Osteoblast (primary cell): ENCODE data around the gene SCCPDH. TPM values are rescaled to one million over a fixed set of nuclear protein-coding genes. Genes with fewer than 3 reads are reported as not detected.

Source experiments
- DNase-seq: peaks from one replicate; pipeline ENCODE4 v3.0.0; 2011; ENCODE audit warnings: low spot score, mixed read lengths; ENCODE audit not compliant: insufficient read length; ENCODE audit errors: missing footprints
- H2AFZ ChIP-seq: 2 replicates; pipeline ENCODE4 v1.6.0; 2011; ENCODE audit warnings: mild to moderate bottlenecking, low read length
- H3K27ac ChIP-seq: 2 replicates; pipeline ENCODE4 v1.5.1; 2011; ENCODE audit warnings: mild to moderate bottlenecking, low read depth, low read length, moderate library complexity
- H3K27me3 ChIP-seq: 2 replicates; pipeline ENCODE4 v1.6.0; 2012; ENCODE audit warnings: mild to moderate bottlenecking, control low read depth, inconsistent platforms, low read length, moderate library complexity; ENCODE audit not compliant: insufficient read depth
- H3K36me3 ChIP-seq: 2 replicates; pipeline ENCODE4 v1.5.1; 2011; ENCODE audit warnings: mild to moderate bottlenecking, low read length, control low read depth, moderate library complexity; ENCODE audit not compliant: insufficient read depth
- H3K4me1 ChIP-seq: 2 replicates; pipeline ENCODE4 v1.5.1; 2011; ENCODE audit warnings: mild to moderate bottlenecking, low read length, control low read depth, moderate library complexity; ENCODE audit not compliant: insufficient read depth
- H3K4me2 ChIP-seq: 2 replicates; pipeline ENCODE4 v1.6.0; 2011; ENCODE audit warnings: mild to moderate bottlenecking, low read length; ENCODE audit not compliant: insufficient read depth
- H3K4me3 ChIP-seq: fragments of 200-600 bp; sonication (generic); 3 replicates; pipeline ENCODE4 v1.5.1; 2012; ENCODE audit warnings: mild to moderate bottlenecking, low read length, inconsistent platforms; ENCODE audit not compliant: insufficient read depth
- H3K79me2 ChIP-seq: 2 replicates; pipeline ENCODE4 v1.6.0; 2012; ENCODE audit warnings: mild to moderate bottlenecking, low read length, control low read depth, inconsistent platforms; ENCODE audit not compliant: insufficient read depth
- H3K9me3 ChIP-seq: 2 replicates; pipeline ENCODE4 v1.5.1; 2011; ENCODE audit warnings: low read depth, low read length, control low read depth
- H4K20me1 ChIP-seq: 2 replicates; pipeline ENCODE4 v1.6.0; 2012; ENCODE audit warnings: mild to moderate bottlenecking, low read length, control low read depth; ENCODE audit not compliant: insufficient read depth
- total RNA-seq: library from RNA; depleted of rRNA; stranded (reverse); fragments of >200 nt; gene quantifications from 2 replicates; pipeline ENCODE4 v1.2.3, GENCODE V29; 2012
- TF ChIP-seq, protein P1 (sequence below): IDR thresholded peaks from 2 replicates; pipeline ENCODE4 v1.5.1; 2011; ENCODE audit warnings: mild to moderate bottlenecking, low read depth, low read length, moderate library complexity; ENCODE audit errors: extremely low read depth

The SCCPDH gene
- 49.9 and 56.3 TPM in 2 replicates for total RNA-seq

DNA sequence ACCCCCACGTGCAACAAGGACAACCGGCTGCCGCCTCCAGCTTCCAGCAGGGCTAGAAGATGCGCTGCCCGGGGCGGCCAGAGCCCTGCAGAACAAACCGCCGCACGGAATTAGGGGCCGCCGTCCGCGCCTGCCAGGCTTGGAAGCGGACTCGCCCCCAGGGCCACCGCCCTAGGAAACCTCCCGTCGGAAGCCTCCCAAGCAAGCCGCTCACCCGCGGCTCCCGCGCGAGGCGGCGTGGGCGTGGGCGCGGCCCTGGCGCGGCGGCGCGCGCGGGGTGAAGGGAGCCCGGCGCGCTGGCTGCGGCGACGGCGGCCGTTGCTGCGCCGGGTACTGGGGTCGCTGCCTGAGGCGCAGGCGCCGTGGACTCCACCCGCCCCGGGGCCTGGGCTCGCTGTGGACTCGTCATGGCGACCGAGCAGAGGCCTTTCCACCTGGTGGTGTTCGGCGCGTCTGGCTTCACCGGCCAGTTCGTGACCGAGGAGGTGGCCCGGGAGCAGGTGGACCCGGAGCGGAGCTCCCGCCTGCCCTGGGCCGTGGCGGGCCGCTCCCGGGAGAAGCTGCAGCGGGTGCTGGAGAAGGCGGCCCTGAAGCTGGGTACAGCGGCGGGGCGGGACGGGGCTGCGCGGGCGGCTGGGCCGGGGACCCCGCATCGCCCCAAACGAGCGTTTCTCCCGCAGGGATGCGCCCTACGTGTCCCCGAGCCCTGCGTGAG, at the start of gene SCCPDH:
Gene SCCPDH, plus strand, starts transcription at position 394 of the 715 bp plus-strand sequence. Its CDS starts 14 bp downstream, at position 408.
- TF ChIP-seq, protein P1, sequence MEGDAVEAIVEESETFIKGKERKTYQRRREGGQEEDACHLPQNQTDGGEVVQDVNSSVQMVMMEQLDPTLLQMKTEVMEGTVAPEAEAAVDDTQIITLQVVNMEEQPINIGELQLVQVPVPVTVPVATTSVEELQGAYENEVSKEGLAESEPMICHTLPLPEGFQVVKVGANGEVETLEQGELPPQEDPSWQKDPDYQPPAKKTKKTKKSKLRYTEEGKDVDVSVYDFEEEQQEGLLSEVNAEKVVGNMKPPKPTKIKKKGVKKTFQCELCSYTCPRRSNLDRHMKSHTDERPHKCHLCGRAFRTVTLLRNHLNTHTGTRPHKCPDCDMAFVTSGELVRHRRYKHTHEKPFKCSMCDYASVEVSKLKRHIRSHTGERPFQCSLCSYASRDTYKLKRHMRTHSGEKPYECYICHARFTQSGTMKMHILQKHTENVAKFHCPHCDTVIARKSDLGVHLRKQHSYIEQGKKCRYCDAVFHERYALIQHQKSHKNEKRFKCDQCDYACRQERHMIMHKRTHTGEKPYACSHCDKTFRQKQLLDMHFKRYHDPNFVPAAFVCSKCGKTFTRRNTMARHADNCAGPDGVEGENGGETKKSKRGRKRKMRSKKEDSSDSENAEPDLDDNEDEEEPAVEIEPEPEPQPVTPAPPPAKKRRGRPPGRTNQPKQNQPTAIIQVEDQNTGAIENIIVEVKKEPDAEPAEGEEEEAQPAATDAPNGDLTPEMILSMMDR, result no peak
- H3K4me2 ChIP-seq, result peak within 1 kb of the TSS; percentile 90
- H3K27ac ChIP-seq, result peak within 1 kb of the TSS; percentile 26
- DNase-seq, result peak; percentile 99
- H3K9me3 ChIP-seq, result no peaks in the 10 kb centered on the region
- H3K4me1 ChIP-seq, result peaks cover 15% of the 10 kb centered on the region
- peak within 1 kb of the TSS; percentile 80 for H3K4me3 ChIP-seq
- H3K79me2 ChIP-seq, result peaks cover 40% of the 10 kb centered on the region
- peak within 1 kb of the TSS; percentile 89 for H2AFZ ChIP-seq
- peaks cover 25% of the 10 kb centered on the region for H3K36me3 ChIP-seq
- no peaks in the 10 kb centered on the region for H3K27me3 ChIP-seq
- no peaks in the 10 kb centered on the region for H4K20me1 ChIP-seq

DNA sequence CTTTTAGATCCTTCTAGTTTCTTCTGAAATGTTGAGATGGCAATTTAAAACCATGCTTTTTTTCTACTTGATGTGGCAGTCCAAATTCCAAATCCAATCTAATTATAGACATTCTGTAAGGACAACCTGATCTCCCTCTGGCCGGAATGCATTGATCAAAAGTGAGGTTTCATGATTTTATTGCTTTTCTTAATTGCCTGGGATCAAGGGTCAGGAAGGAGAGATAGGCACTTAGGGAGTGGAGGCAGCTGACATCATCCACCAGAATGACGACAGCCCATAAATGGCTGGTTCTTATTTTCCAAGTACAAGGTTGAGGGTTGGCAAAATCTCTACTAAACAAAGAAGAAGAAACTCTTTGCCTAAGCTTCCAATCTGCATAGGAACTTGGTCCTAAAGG, 46.4 kb upstream of the SCCPDH start:
- Histone ChIP-seq H3K4me3 (no peak overlapping the region), H3K4me1 (peaks cover 10% of the 10 kb centered on the region), H3K27me3 (no peaks in the 10 kb centered on the region), H3K4me2 (no peak overlapping the region), H3K27ac (no peak overlapping the region), H4K20me1 (no peaks in the 10 kb centered on the region), H2AFZ (no peak overlapping the region), H3K36me3 (no peaks in the 10 kb centered on the region), H3K9me3 (no peaks in the 10 kb centered on the region), H3K79me2 (no peaks in the 10 kb centered on the region)
- no peak for DNase-seq
- TF ChIP-seq, protein P1, result no peak

- no peak overlapping the region for H3K4me3 ChIP-seq
- peaks cover 10% of the 10 kb centered on the region for H3K4me1 ChIP-seq
- H3K9me3 ChIP-seq, result no peaks in the 10 kb centered on the region
- no peak overlapping the region for H3K4me2 ChIP-seq
- H3K36me3 ChIP-seq, result no peaks in the 10 kb centered on the region
- DNase-seq, result no peak
- H3K27ac ChIP-seq, result no peak overlapping the region
- no peaks in the 10 kb centered on the region for H3K79me2 ChIP-seq
- H2AFZ ChIP-seq, result no peak overlapping the region
- no peaks in the 10 kb centered on the region for H4K20me1 ChIP-seq
- TF ChIP-seq, protein P1, result no peak
- H3K27me3 ChIP-seq, result no peaks in the 10 kb centered on the region
Observed at GRCh38 chr1:246678816-246679793, 45.1 kb upstream of the SCCPDH start.

DNA sequence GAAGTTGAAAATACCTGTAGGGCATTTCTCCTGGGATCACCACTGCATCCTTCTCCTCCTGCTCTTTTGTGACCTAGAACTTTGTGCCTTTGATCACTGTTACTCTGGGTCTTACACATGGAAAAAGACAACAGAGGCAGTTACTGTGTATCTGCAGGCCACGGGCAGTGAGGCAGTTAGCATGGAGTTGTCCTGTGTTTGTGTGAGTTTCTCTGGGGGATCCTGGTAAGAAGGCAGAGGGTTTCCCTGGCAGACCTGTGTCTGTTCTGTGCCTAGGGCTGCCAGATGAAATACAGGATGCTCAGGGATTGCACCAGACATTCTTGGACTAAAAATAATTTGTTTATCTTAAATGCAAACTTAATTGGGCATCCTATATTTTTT, 44.4 kb upstream of the SCCPDH start:
- H3K36me3 ChIP-seq, result no peaks in the 10 kb centered on the region
- H3K4me2 ChIP-seq, result no peak overlapping the region
- H3K4me3 ChIP-seq, result no peak overlapping the region
- no peaks in the 10 kb centered on the region for H3K27me3 ChIP-seq
- TF ChIP-seq, protein P1, result no peak
- no peaks in the 10 kb centered on the region for H3K79me2 ChIP-seq
- no peaks in the 10 kb centered on the region for H4K20me1 ChIP-seq
- no peak for DNase-seq
- no peak overlapping the region for H3K27ac ChIP-seq
- H3K9me3 ChIP-seq, result no peaks in the 10 kb centered on the region
- no peak overlapping the region for H2AFZ ChIP-seq
- peaks cover 10% of the 10 kb centered on the region for H3K4me1 ChIP-seq
